ENCODE results near the gene NMT2.
"Not testable (repeated sequence)": the region's sequence is repeated elsewhere in the genome, so short reads cannot be mapped to it uniquely, and the experiment has no call there.

Gene NMT2

GRCh38 chr10:15202639-15203038, 34.1 kb upstream of the NMT2 start:
- no peak overlapping the region for H3K27ac ChIP-seq
- no peak overlapping the region for H3K9ac ChIP-seq (ENCODE audit: insufficient read length)
- DNase-seq (ENCODE audit: low read depth, low spot score): no peak
- H3K36me3 ChIP-seq (ENCODE audit: insufficient read depth, low read length): no peaks in the 10 kb centered on the region
- TF ChIP-seq POLR2AphosphoS5 (IDR thresholded peaks at IDR 0.05; ENCODE audit: borderline replicate concordance, low read depth, low read length) (no peak), FOXP2 (optimal IDR thresholded peaks at IDR 0.05; ENCODE audit: control extremely low read depth, extremely low read length, insufficient read depth) (no peak)
- no peak overlapping the region for H3K4me3 ChIP-seq
- H3K9me3 ChIP-seq (ENCODE audit: low read depth, low read length): no peaks in the 10 kb centered on the region

GRCh38 chr10:15202301-15202621, 33.8 kb upstream of the NMT2 start:
- H3K9ac ChIP-seq (ENCODE audit: insufficient read length); DNase-seq (ENCODE audit: low read depth, low spot score); H3K36me3 ChIP-seq (ENCODE audit: insufficient read depth, low read length); H3K27ac ChIP-seq; H3K9me3 ChIP-seq (ENCODE audit: low read depth, low read length); H3K4me3 ChIP-seq: not testable (repeated sequence)

GRCh38 chr10:15201589-15202300, 33.3 kb upstream of the NMT2 start:
- H3K9me3 ChIP-seq (ENCODE audit: low read depth, low read length): no peaks in the 10 kb centered on the region
- no peak for DNase-seq (ENCODE audit: low read depth, low spot score)
- H3K36me3 ChIP-seq (ENCODE audit: insufficient read depth, low read length): no peaks in the 10 kb centered on the region
- H3K9ac ChIP-seq (ENCODE audit: insufficient read length): no peak overlapping the region
- no peak overlapping the region for H3K4me3 ChIP-seq
- TF ChIP-seq EZH2 (IDR thresholded peaks at IDR 0.05) (no peak), POLR2AphosphoS5 (IDR thresholded peaks at IDR 0.05; ENCODE audit: borderline replicate concordance, low read depth, low read length) (no peak), FOXP2 (optimal IDR thresholded peaks at IDR 0.05; ENCODE audit: control extremely low read depth, extremely low read length, insufficient read depth) (no peak)
- H3K27ac ChIP-seq: no peak overlapping the region

GRCh38 chr10:15200626-15201025, 32.1 kb upstream of the NMT2 start:
- DNase-seq (ENCODE audit: low read depth, low spot score): no peak
- no peak overlapping the region for H3K27ac ChIP-seq
- no peak overlapping the region for H3K4me3 ChIP-seq
- H3K36me3 ChIP-seq (ENCODE audit: insufficient read depth, low read length): no peaks in the 10 kb centered on the region
- no peak for TF ChIP-seq POLR2AphosphoS5 (IDR thresholded peaks at IDR 0.05; ENCODE audit: borderline replicate concordance, low read depth, low read length)
- TF ChIP-seq EZH2 (IDR thresholded peaks at IDR 0.05): no peak
- no peak for TF ChIP-seq FOXP2 (optimal IDR thresholded peaks at IDR 0.05; ENCODE audit: control extremely low read depth, extremely low read length, insufficient read depth)
- no peak overlapping the region for H3K9ac ChIP-seq (ENCODE audit: insufficient read length)
- H3K9me3 ChIP-seq (ENCODE audit: low read depth, low read length): no peaks in the 10 kb centered on the region

GRCh38 chr10:15197911-15198310, 29.4 kb upstream of the NMT2 start:
- Histone ChIP-seq H3K9me3 (ENCODE audit: low read depth, low read length) (no peaks in the 10 kb centered on the region), H3K36me3 (ENCODE audit: insufficient read depth, low read length) (no peaks in the 10 kb centered on the region), H3K9ac (ENCODE audit: insufficient read length) (no peak overlapping the region), H3K27ac (no peak overlapping the region), H3K4me3 (no peak overlapping the region)
- TF ChIP-seq POLR2AphosphoS5 (IDR thresholded peaks at IDR 0.05; ENCODE audit: borderline replicate concordance, low read depth, low read length): no peak
- no peak for TF ChIP-seq EZH2 (IDR thresholded peaks at IDR 0.05)
- TF ChIP-seq FOXP2 (optimal IDR thresholded peaks at IDR 0.05; ENCODE audit: control extremely low read depth, extremely low read length, insufficient read depth): no peak
- DNase-seq (ENCODE audit: low read depth, low spot score): no peak

- DNase-seq (ENCODE audit: low read depth, low spot score): no peak
- no peak overlapping the region for H3K27ac ChIP-seq
- H3K9me3 ChIP-seq (ENCODE audit: low read depth, low read length): no peaks in the 10 kb centered on the region
- no peaks in the 10 kb centered on the region for H3K36me3 ChIP-seq (ENCODE audit: insufficient read depth, low read length)
- H3K4me3 ChIP-seq: no peak overlapping the region
- TF ChIP-seq POLR2AphosphoS5 (IDR thresholded peaks at IDR 0.05; ENCODE audit: borderline replicate concordance, low read depth, low read length) (no peak), EZH2 (IDR thresholded peaks at IDR 0.05) (no peak), FOXP2 (optimal IDR thresholded peaks at IDR 0.05; ENCODE audit: control extremely low read depth, extremely low read length, insufficient read depth) (no peak)
- H3K9ac ChIP-seq (ENCODE audit: insufficient read length): no peak overlapping the region
Observed at GRCh38 chr10:15197276-15197675, 28.8 kb upstream of the NMT2 start.

GRCh38 chr10:15196021-15196834, 27.7 kb upstream of the NMT2 start:
- no peaks in the 10 kb centered on the region for H3K36me3 ChIP-seq (ENCODE audit: insufficient read depth, low read length)
- DNase-seq (ENCODE audit: low read depth, low spot score): no peak
- H3K27ac ChIP-seq: no peak overlapping the region
- no peak overlapping the region for H3K4me3 ChIP-seq
- no peak overlapping the region for H3K9ac ChIP-seq (ENCODE audit: insufficient read length)
- no peak for TF ChIP-seq POLR2AphosphoS5 (IDR thresholded peaks at IDR 0.05; ENCODE audit: borderline replicate concordance, low read depth, low read length)
- TF ChIP-seq EZH2 (IDR thresholded peaks at IDR 0.05): no peak
- no peak for TF ChIP-seq FOXP2 (optimal IDR thresholded peaks at IDR 0.05; ENCODE audit: control extremely low read depth, extremely low read length, insufficient read depth)
- H3K9me3 ChIP-seq (ENCODE audit: low read depth, low read length): no peaks in the 10 kb centered on the region

- Histone ChIP-seq H3K4me3 (no peak overlapping the region), H3K27ac (no peak overlapping the region), H3K36me3 (ENCODE audit: insufficient read depth, low read length) (no peaks in the 10 kb centered on the region), H3K9ac (ENCODE audit: insufficient read length) (no peak overlapping the region), H3K9me3 (ENCODE audit: low read depth, low read length) (no peaks in the 10 kb centered on the region)
- no peak for DNase-seq (ENCODE audit: low read depth, low spot score)
- TF ChIP-seq EZH2 (IDR thresholded peaks at IDR 0.05) (no peak), FOXP2 (optimal IDR thresholded peaks at IDR 0.05; ENCODE audit: control extremely low read depth, extremely low read length, insufficient read depth) (no peak), POLR2AphosphoS5 (IDR thresholded peaks at IDR 0.05; ENCODE audit: borderline replicate concordance, low read depth, low read length) (no peak)
Observed at GRCh38 chr10:15189133-15189885, 20.8 kb upstream of the NMT2 start.

Measured in SK-N-MC (cell line).